SK-N-SH treated with all-trans-retinoic acid at 6 μM for 48 hours (cell line): ENCODE data around the gene MSH5.

Experiments used
- RARB ChIP-seq: fragments of 250-450 bp; sonication (Bioruptor Pico); IDR thresholded peaks from 2 replicates; pipeline ENCODE4 v1.8.0; 2021; ENCODE audit warnings: mild to moderate bottlenecking, moderate library complexity
- ZFP30 ChIP-seq: fragments of 450-650 bp; formaldehyde crosslinking; IDR thresholded peaks from 2 replicates; pipeline ENCODE4 v1.5.0; 2022; ENCODE audit warnings: mild to moderate bottlenecking, moderate library complexity

- TF ChIP-seq ZFP30 (CRISPR knock-in tag) = no peak
- TF ChIP-seq RARB (CRISPR knock-in tag) = no peak
Measured at GRCh38 chr6:31762356-31762755, 22.6 kb downstream of the MSH5 start, which contains the start of gene SAPCD1.
